Nucleus accumbens (tissue), 56 donors: ENCODE measurements around the gene VASH2.
"Not testable (repeated sequence)": the region's sequence is repeated elsewhere in the genome, so short reads cannot be mapped to it uniquely, and the experiment has no call there.

Experiments used
- DNase-seq, 56 donors: peaks; one replicate each; lab custom pipeline; 2025; lab: John Stamatoyannopoulos, UW

VASH2 gene

GRCh38 chr1:213017447-213018273 is 67.3 kb downstream of the VASH2 start:
- DNase-seq: no peak

- DNase-seq: no peak
Observed at GRCh38 chr1:213019450-213019849, 69.1 kb downstream of the VASH2 start.

- no peak for DNase-seq
Observed at GRCh38 chr1:213020016-213020415, 69.7 kb downstream of the VASH2 start.

GRCh38 chr1:213027024-213027423 is 76.7 kb downstream of the VASH2 start:
- not testable (repeated sequence) for DNase-seq

GRCh38 chr1:213032651-213033050 is 82.3 kb downstream of the VASH2 start:
- no peak for DNase-seq

- no peak for DNase-seq
Observed at GRCh38 chr1:213034713-213035112, 84.4 kb downstream of the VASH2 start.

- peak in 1 of 56 donors; percentile 16 for DNase-seq
Observed at GRCh38 chr1:213035573-213035972, 85.2 kb downstream of the VASH2 start.
